Right lobe of liver (tissue), 6 donors: ENCODE measurements around the gene ZNF562. TPM values are rescaled to one million over a fixed set of nuclear protein-coding genes. Genes with fewer than 3 reads are reported as not detected.
"Not testable (repeated sequence)": the region's sequence is repeated elsewhere in the genome, so short reads cannot be mapped to it uniquely, and the experiment has no call there.

Experiments
- ATAC-seq, 4 donors: fragments of 200-7000 bp; cut with Tn5 transposase; one replicate each; pipeline ENCODE4 v1.9.1; 2020; ENCODE audit warnings: mild to moderate bottlenecking in 4 of 4, moderate library complexity in 4 of 4
- DNase-seq, 3 donors: peaks; one replicate each; pipeline ENCODE4 v3.0.0-alpha.2; 2020
- H3K27ac ChIP-seq, 3 donors: fragments of 200-600 bp; one replicate each; pipeline ENCODE4 v1.8.0; 2022
- H3K27me3 ChIP-seq, 2 donors: fragments of 200-600 bp; one replicate each; pipeline ENCODE4 v1.8.0; 2022
- H3K36me3 ChIP-seq, 4 donors: fragments of 200-600 bp; sonication (generic) in 1 of 4; one replicate each; pipeline versions ENCODE4 v1.5.1 to v1.8.0; 2017 to 2022; ENCODE audit warnings: control low read depth in 1 of 4
- H3K4me1 ChIP-seq, 4 donors: fragments of 200-600 bp; sonication (generic) in 1 of 4; one replicate each; pipeline versions ENCODE4 v1.5.1 to v1.8.0; 2017 to 2022; ENCODE audit warnings: control low read depth in 1 of 4
- H3K4me3 ChIP-seq, 3 donors: fragments of 200-600 bp; one replicate each; pipeline ENCODE4 v1.8.0; 2022
- H3K9me3 ChIP-seq, 4 donors: fragments of 200-600 bp; sonication (generic) in 1 of 4; one replicate each; pipeline versions ENCODE4 v1.5.1 to v1.8.0; 2017 to 2022; ENCODE audit warnings: control low read depth in 1 of 4
- POLR2A ChIP-seq: fragments of 450-650 bp; IDR thresholded peaks from one replicate; pipeline ENCODE4 v1.6.1; 2017; ENCODE audit warnings: antibody characterized with exemption, mild to moderate bottlenecking
- WGBS: methylation state at CpG from one replicate; pipeline ENCODE4 v1.1.6; 2018; ENCODE audit warnings: low coverage, low lambda C conversion rate; ENCODE audit not compliant: insufficient coverage; ENCODE audit errors: missing lambda C conversion rate; 5-methylcytosine and 5-hydroxymethylcytosine counted together
- intact Hi-C, 2 donors: fragments of 100-400 bp; cut with DNase I; formaldehyde crosslinking; loops; one replicate each; pipeline versions ENCODE4 v1.11.2 to v1.14.1; 2022
- total RNA-seq, 6 experiments: library from RNA; depleted of rRNA in 2 of 6; stranded (reverse); fragments of >200 nt in 2 of 6; fragmentation: NEBNext Ultra II Directional in 3 of 6; extraction: Animal tissue kit (Norgen Biotek cat#: 25700) in 3 of 6; gene quantifications; one replicate each; pipeline versions ENCODE4 v1.1.0 to v1.2.4, GENCODE V29; 2016 to 2023
- TF ChIP-seq, protein P1 (sequence below), 4 donors: fragments of 200-600 bp in 3 of 4; fragments of 450-650 bp in 1 of 4; IDR thresholded peaks; one replicate each; pipeline versions ENCODE4 v1.5.1 to v1.8.0; 2016 to 2022; ENCODE audit warnings: antibody characterized with exemption in 4 of 4, mild to moderate bottlenecking in 2 of 4
- donor health status: DM: no; HTN: yes; CAD: no.
- donor health status: DM: no; HTN: no; CAD: no.
- donor health status: DM: no; HTN: no; CAD: no.
- donor health status: DM: no; HTN: yes; CAD: no.
- donor health status: DM: no; HTN: yes; CAD: no.

The ZNF562 gene
- total RNA-seq, 6 experiments from 2014 or later, result 10.6 to 14.6 (median 11.3) TPM

DNA sequence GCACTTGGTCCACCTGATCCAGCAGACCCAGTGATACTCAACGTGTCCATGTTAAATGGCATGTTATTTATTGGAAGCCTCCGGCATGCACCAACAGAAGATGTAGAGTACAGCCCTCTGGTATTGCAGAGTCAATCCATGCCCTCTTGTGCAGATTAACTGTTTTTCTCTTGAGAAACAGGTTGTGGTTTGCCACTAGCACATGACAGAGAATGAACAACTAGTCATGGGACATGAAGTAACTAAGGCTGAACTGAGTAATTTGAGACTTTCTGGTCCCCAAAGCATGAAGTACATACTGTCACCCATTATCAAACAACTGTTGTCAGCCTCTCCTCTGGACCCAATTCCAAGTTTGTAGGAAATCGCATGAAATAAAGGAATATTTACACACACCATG, 3.2 kb downstream of the ZNF562 start:
- intact Hi-C loops, result no loop called here
- Histone ChIP-seq H3K9me3 (peaks cover 3 to 19% (median 6%) of the 10 kb centered on the region in 4 donors), H3K4me1 (peaks cover 0 to 4% (median 0%) of the 10 kb centered on the region in 4 donors), H3K27ac (no peak overlapping the region), H3K27me3 (no peaks in the 10 kb centered on the region), H3K36me3 (peaks cover 0 to 8% (median 0%) of the 10 kb centered on the region in 4 donors), H3K4me3 (no peak overlapping the region)
- WGBS, result 89% methylated on average over 3 of the region's 3 CpGs
- DNase-seq (no peak), ATAC-seq (no peak)
- no peak for TF ChIP-seq POLR2A
- TF ChIP-seq, protein P1, sequence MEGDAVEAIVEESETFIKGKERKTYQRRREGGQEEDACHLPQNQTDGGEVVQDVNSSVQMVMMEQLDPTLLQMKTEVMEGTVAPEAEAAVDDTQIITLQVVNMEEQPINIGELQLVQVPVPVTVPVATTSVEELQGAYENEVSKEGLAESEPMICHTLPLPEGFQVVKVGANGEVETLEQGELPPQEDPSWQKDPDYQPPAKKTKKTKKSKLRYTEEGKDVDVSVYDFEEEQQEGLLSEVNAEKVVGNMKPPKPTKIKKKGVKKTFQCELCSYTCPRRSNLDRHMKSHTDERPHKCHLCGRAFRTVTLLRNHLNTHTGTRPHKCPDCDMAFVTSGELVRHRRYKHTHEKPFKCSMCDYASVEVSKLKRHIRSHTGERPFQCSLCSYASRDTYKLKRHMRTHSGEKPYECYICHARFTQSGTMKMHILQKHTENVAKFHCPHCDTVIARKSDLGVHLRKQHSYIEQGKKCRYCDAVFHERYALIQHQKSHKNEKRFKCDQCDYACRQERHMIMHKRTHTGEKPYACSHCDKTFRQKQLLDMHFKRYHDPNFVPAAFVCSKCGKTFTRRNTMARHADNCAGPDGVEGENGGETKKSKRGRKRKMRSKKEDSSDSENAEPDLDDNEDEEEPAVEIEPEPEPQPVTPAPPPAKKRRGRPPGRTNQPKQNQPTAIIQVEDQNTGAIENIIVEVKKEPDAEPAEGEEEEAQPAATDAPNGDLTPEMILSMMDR (IDR thresholded peaks at IDR 0.05), result no peak

DNA sequence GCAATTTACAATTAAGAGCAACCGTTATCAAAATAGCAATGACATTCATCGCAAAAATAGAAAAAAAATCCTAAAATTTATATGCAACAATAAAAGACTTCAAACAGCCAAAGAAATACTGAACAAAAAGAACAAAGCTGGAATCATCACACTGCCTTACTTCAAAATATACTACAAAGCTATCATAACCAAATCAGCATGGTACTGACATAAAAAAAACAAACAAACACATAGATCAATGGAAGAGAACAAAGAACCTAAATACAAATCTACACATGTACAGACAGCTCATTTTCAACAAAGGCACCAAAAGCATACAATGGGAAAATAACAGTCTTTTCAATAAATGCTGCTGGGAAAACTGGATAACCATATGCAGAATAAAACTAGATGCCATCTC, 6.4 kb downstream of the ZNF562 start:
- TF ChIP-seq POLR2A, result no peak
- TF ChIP-seq, protein P1 (IDR thresholded peaks at IDR 0.05), result no peak
- Histone ChIP-seq H3K36me3 (peaks cover 0 to 8% (median 0%) of the 10 kb centered on the region in 4 donors), H3K27ac (no peak overlapping the region), H3K9me3 (peaks cover 3 to 15% (median 5%) of the 10 kb centered on the region in 4 donors), H3K4me3 (no peak overlapping the region), H3K4me1 (no peaks in the 10 kb centered on the region), H3K27me3 (no peaks in the 10 kb centered on the region)
- no peak for DNase-seq
- intact Hi-C loops, result no loop called here
- ATAC-seq, result no peak
- WGBS, result 86% methylated on average over 1 of the region's 2 CpGs

DNA sequence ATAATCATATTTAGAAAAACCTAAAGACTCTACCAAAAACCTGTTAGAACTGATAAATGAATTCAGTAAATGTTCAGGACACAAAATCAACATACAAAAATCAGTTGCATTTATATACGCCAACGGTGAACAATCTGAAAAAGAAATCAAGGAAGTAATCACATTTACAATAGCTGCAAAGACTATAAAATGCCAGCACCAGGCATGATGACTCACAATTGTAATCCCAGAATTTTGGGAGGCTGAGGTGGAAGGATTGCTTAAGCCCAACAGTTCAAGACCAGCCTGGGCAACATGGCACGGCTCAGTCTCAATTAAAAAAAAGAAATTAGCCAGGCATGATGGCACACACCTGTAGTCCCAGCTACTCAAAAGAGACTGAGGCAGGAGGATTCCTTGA, 7.0 kb downstream of the ZNF562 start:
- Histone ChIP-seq H3K9me3 (peaks cover 0 to 9% (median 2%) of the 10 kb centered on the region in 4 donors), H3K36me3 (peaks cover 0 to 8% (median 0%) of the 10 kb centered on the region in 4 donors), H3K4me3 (no peak overlapping the region), H3K27ac (no peak overlapping the region), H3K27me3 (no peaks in the 10 kb centered on the region), H3K4me1 (no peaks in the 10 kb centered on the region)
- TF ChIP-seq POLR2A, result no peak
- TF ChIP-seq, protein P1 (IDR thresholded peaks at IDR 0.05), result no peak
- WGBS, result 89% methylated on average over 3 of the region's 3 CpGs
- no peak for DNase-seq
- intact Hi-C loops, result no loop called here
- no peak for ATAC-seq

DNA sequence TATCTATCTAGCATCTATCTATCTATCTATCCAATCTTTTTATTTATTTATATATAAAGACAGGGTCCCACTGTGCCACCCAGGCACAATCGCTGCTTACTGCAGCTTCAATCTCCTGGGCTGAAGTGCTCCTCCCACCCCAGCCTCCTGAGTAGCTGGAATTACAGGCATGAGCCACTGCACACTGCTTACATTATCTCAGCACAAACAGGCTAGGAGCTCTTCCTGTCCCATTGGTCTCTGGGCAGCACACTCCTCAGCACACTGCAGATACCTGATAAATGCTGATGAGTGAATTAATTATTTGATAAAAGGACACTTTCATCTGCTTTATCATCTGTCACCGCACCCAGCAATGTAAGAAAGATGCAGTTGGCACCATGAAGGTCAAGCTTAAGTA, 16.1 kb downstream of the ZNF562 start:
- Histone ChIP-seq H3K36me3 (peaks cover 0 to 50% (median 22%) of the 10 kb centered on the region in 4 donors), H3K9me3 (peaks cover 0 to 2% (median 0%) of the 10 kb centered on the region in 4 donors), H3K4me3 (no peak overlapping the region), H3K27me3 (no peaks in the 10 kb centered on the region), H3K27ac (no peak overlapping the region), H3K4me1 (no peaks in the 10 kb centered on the region)
- TF ChIP-seq, protein P1 (IDR thresholded peaks at IDR 0.05), result no peak
- TF ChIP-seq POLR2A, result no peak
- intact Hi-C loops, result no loop called here
- DNase-seq, result no peak
- WGBS, result 59% methylated on average over 2 of the region's 2 CpGs
- no peak for ATAC-seq

DNA sequence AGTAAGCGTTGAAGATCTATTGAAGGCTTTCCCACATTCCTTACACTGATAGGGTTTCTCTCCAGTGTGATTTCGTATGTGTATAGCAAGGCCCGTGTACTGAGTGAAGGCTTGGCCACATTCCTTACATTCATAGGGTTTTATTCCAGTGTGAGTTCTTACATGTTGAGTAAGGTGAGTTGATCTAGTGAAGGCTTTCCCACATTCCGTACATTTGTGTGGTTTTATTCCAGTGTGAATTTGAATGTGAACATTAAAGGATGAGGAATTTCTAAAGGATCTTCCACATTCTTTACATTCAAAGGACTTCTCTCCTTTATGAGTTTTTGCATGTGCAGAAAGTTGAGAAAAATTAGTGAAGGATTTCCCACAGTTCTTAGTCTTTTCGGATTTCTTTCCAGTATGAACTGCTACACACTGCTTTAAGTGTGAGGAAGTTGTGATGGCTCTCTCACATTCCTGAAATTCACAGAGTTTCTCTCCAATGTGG, 21.8 kb downstream of the ZNF562 start:
- ATAC-seq, intact Hi-C loops, H3K4me3 ChIP-seq, DNase-seq, H3K27ac ChIP-seq, H3K9me3 ChIP-seq, H3K4me1 ChIP-seq, H3K27me3 ChIP-seq: not testable (repeated sequence)
- 98% methylated on average over 5 of the region's 5 CpGs for WGBS
- H3K36me3 ChIP-seq, result peaks cover 0 to 54% (median 37%) of the 10 kb centered on the region in 4 donors

DNA sequence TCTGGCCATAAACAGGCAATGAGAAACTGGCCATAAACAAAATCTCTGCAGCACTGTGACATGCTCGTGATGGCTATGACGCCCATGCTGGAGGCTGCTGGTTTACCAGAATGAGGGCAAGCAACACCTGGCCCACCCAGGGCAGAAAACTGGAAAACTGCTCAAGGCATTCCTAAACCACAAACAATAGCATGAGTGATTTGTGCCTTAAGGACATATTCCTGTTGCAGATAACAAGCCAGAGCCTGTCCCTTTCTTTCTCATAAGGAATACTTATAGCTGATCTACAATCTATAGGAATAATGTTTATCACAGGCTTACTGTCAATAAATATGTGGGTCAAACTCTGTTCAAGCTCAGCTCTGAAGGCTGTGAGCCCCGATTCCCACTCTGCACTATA, 23.4 kb downstream of the ZNF562 start:
- intact Hi-C loops, H3K9me3 ChIP-seq: not testable (repeated sequence)
- peaks cover 0 to 44% (median 35%) of the 10 kb centered on the region in 4 donors for H3K36me3 ChIP-seq

More for the DNA sequence above, 23.4 kb downstream of the ZNF562 start:
- H3K27ac ChIP-seq, H3K27me3 ChIP-seq, H3K4me3 ChIP-seq, DNase-seq, H3K4me1 ChIP-seq, ATAC-seq: not testable (repeated sequence)
- WGBS, result 93% methylated on average over 3 of the region's 3 CpGs
